ENCODE measurements around the gene FCRLB. TPM values are rescaled to one million over a fixed set of nuclear protein-coding genes. Genes with fewer than 3 reads are reported as not detected.

Gene FCRLB
- total and polyA plus RNA-seq, 4 donors = 0.33 to 2.9 (median 0.57) TPM

DNA sequence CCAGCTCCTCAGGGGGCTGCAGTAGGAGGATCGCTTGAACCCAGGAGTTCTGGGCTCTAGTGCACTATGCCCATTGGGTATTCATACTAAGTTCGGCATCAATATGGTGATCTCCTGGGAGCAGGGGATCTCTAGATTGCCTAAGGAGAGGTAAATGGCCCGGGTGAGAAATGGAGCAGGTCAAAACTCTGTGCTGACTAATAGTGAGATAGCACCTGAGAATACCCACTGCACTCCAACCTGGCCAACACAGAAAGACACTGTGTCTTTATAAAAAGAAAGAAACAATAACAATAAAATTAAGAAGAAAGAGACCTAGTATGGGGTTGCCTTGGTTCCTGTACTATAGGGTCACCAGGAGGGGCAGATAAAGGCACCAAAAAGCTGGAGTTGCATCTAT, 14.5 kb downstream of the FCRLB start:
- no peaks in the 10 kb centered on the region for H3K36me3 ChIP-seq (ENCODE audit: control insufficient read depth in 4 of 4, insufficient read depth in 3 of 4, low read depth in 1 of 4, low read length in 3 of 4)
- 90% methylated on average over 3 of the region's 3 CpGs for WGBS
- no peaks in the 10 kb centered on the region for H3K9me3 ChIP-seq (ENCODE audit: control insufficient read depth in 4 of 4, low read length in 3 of 4)

DNA sequence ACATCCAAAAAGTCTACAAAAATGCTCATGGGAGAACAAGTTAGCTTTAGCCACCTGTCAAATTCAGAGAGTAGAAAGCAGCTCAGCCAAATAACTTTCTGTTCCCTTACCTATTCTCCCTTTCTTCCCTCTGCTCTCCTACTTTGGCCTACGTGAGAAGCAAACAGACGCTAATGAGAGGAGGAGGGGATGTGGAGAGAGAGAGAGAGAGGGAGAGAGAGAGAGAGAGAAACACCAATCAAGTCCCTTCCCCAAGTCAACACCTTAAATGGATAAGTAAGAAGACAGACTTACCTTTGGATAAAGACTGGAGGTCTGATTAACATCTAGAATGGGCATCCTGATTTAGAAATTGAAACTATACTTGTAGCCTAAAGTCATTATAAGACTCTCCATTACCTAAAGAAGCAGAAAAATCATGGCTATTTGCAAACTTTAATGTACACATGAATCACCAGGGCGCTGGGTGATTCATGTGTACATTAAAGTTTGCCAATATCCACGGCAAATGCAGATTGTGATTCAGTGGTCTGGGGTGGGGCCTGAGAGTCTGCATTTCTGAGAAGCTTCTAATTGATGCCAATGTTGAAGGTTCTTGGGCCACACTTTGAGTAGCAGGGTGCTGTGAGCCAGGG, 15.1 kb downstream of the FCRLB start:
- Histone ChIP-seq H3K27ac (ENCODE audit: low read depth in 1 of 2, low read length in 2 of 2) (no peak overlapping the region), H3K36me3 (ENCODE audit: control insufficient read depth in 4 of 4, insufficient read depth in 3 of 4, low read depth in 1 of 4, low read length in 3 of 4) (no peaks in the 10 kb centered on the region), H3K4me1 (ENCODE audit: control insufficient read depth in 4 of 4, insufficient read depth in 4 of 4, low read length in 3 of 4) (no peaks in the 10 kb centered on the region), H3K27me3 (ENCODE audit: control insufficient read depth in 4 of 4, insufficient read depth in 4 of 4, low read length in 3 of 4) (no peaks in the 10 kb centered on the region), H3K9me3 (ENCODE audit: control insufficient read depth in 4 of 4, low read length in 3 of 4) (no peaks in the 10 kb centered on the region), H3K9ac (ENCODE audit: low read depth in 1 of 2, low read length in 2 of 2) (no peak overlapping the region), H3K4me3 (ENCODE audit: low read depth in 1 of 3, low read length in 3 of 3) (no peak overlapping the region)
- no peak for DNase-seq (ENCODE audit: low spot score)
- WGBS = 83% methylated on average over 4 of the region's 4 CpGs
- TF ChIP-seq EGR1 (IDR thresholded peaks at IDR 0.05; ENCODE audit: low read depth in 2 of 2) = no peak
- TF ChIP-seq REST (IDR thresholded peaks at IDR 0.05) = no peak
- no peak for TF ChIP-seq FOXA1 (IDR thresholded peaks at IDR 0.05)
- TF ChIP-seq, protein P1, sequence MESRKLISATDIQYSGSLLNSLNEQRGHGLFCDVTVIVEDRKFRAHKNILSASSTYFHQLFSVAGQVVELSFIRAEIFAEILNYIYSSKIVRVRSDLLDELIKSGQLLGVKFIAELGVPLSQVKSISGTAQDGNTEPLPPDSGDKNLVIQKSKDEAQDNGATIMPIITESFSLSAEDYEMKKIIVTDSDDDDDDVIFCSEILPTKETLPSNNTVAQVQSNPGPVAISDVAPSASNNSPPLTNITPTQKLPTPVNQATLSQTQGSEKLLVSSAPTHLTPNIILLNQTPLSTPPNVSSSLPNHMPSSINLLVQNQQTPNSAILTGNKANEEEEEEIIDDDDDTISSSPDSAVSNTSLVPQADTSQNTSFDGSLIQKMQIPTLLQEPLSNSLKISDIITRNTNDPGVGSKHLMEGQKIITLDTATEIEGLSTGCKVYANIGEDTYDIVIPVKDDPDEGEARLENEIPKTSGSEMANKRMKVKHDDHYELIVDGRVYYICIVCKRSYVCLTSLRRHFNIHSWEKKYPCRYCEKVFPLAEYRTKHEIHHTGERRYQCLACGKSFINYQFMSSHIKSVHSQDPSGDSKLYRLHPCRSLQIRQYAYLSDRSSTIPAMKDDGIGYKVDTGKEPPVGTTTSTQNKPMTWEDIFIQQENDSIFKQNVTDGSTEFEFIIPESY (IDR thresholded peaks at IDR 0.05) = no peak
- TF ChIP-seq, protein P2, sequence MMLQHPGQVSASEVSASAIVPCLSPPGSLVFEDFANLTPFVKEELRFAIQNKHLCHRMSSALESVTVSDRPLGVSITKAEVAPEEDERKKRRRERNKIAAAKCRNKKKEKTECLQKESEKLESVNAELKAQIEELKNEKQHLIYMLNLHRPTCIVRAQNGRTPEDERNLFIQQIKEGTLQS (IDR thresholded peaks at IDR 0.05) = no peak
- no peak for TF ChIP-seq NR2F2 (IDR thresholded peaks at IDR 0.05)
- TF ChIP-seq RAD21 (IDR thresholded peaks at IDR 0.05) = no peak
- TF ChIP-seq HNF4A (conservative IDR thresholded peaks at IDR 0.05) = no peak

More for the DNA sequence above, 14.5 kb downstream of the FCRLB start:
- Histone ChIP-seq H3K4me1 (ENCODE audit: control insufficient read depth in 4 of 4, insufficient read depth in 4 of 4, low read length in 3 of 4) (no peaks in the 10 kb centered on the region), H3K27ac (ENCODE audit: low read depth in 1 of 2, low read length in 2 of 2) (no peak overlapping the region), H3K9ac (ENCODE audit: low read depth in 1 of 2, low read length in 2 of 2) (no peak overlapping the region), H3K27me3 (ENCODE audit: control insufficient read depth in 4 of 4, insufficient read depth in 4 of 4, low read length in 3 of 4) (no peaks in the 10 kb centered on the region), H3K4me3 (ENCODE audit: low read depth in 1 of 3, low read length in 3 of 3) (no peak overlapping the region)
- TF ChIP-seq, protein P2 (IDR thresholded peaks at IDR 0.05) = no peak
- TF ChIP-seq TAF1 (conservative IDR thresholded peaks at IDR 0.05) (no peak), HNF4A (conservative IDR thresholded peaks at IDR 0.05) (no peak), REST (IDR thresholded peaks at IDR 0.05) (no peak), FOXA2 (IDR thresholded peaks at IDR 0.05) (no peak), SP1 (IDR thresholded peaks at IDR 0.05) (no peak), EGR1 (IDR thresholded peaks at IDR 0.05; ENCODE audit: low read depth in 2 of 2) (no peak), RAD21 (IDR thresholded peaks at IDR 0.05) (no peak), RXRA (IDR thresholded peaks at IDR 0.05) (no peak), FOXA1 (IDR thresholded peaks at IDR 0.05) (no peak), HNF4G (IDR thresholded peaks at IDR 0.05) (no peak), NR2F2 (IDR thresholded peaks at IDR 0.05) (no peak), JUND (IDR thresholded peaks at IDR 0.05) (no peak)
- TF ChIP-seq, protein P1 (IDR thresholded peaks at IDR 0.05) = no peak
- TF ChIP-seq, protein P3, sequence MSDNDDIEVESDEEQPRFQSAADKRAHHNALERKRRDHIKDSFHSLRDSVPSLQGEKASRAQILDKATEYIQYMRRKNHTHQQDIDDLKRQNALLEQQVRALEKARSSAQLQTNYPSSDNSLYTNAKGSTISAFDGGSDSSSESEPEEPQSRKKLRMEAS (IDR thresholded peaks at IDR 0.05) = no peak
- DNase-seq (ENCODE audit: low spot score) = no peak
